Fibroblast of peridontal ligament (primary cell): ENCODE measurements around the gene TTC9C.
"Not testable (repeated sequence)": the region's sequence is repeated elsewhere in the genome, so short reads cannot be mapped to it uniquely, and the experiment has no call there.

Source experiments
- DNase-seq: peaks from one replicate; pipeline ENCODE4 v3.0.0-alpha.2; 2010; ENCODE audit errors: extremely low read depth

Gene TTC9C

GRCh38 chr11:62709247-62710000 lies 18.9 kb upstream of the TTC9C start:
- DNase-seq, result peak; percentile 98

- peak; percentile 51 for DNase-seq
These were observed 18.3 kb upstream of the TTC9C start for GRCh38 chr11:62710001-62710345.

GRCh38 chr11:62712276-62712812 lies 15.9 kb upstream of the TTC9C start:
- no peak for DNase-seq

GRCh38 chr11:62712861-62713260 lies 15.4 kb upstream of the TTC9C start:
- no peak for DNase-seq

- DNase-seq, result no peak
These were observed 14.9 kb upstream of the TTC9C start for GRCh38 chr11:62713343-62713742.

- DNase-seq, result no peak
These were observed 12.8 kb upstream of the TTC9C start for GRCh38 chr11:62715150-62716130.

GRCh38 chr11:62716206-62716605 lies 12.1 kb upstream of the TTC9C start:
- DNase-seq, result no peak

- DNase-seq, result no peak
These were observed 11.5 kb upstream of the TTC9C start for GRCh38 chr11:62716816-62717215.

GRCh38 chr11:62719302-62719978 lies 8.8 kb upstream of the TTC9C start:
- no peak for DNase-seq

GRCh38 chr11:62721994-62722393 lies 6.3 kb upstream of the TTC9C start:
- DNase-seq, result no peak

- no peak for DNase-seq
These were observed 4.1 kb upstream of the TTC9C start for GRCh38 chr11:62724171-62724570.

- no peak for DNase-seq
These were observed 2.6 kb upstream of the TTC9C start for GRCh38 chr11:62725646-62726045.

- no peak for DNase-seq
These were observed 2.0 kb upstream of the TTC9C start for GRCh38 chr11:62726156-62726914.

GRCh38 chr11:62726915-62727164 lies 1.4 kb upstream of the TTC9C start:
- no peak for DNase-seq

GRCh38 chr11:62727165-62727871 lies 968 bp upstream of the TTC9C start, which contains the start of gene HNRNPUL2:
TSS of gene HNRNPUL2 (minus strand) at chr11:62727457. CDS start at chr11:62727156, 301 bp downstream.
- peak; percentile 99 for DNase-seq

- peak; percentile 99 for DNase-seq
These were observed 465 bp upstream of the TTC9C start for GRCh38 chr11:62727872-62728170.

GRCh38 chr11:62730076-62730475 lies 1.8 kb downstream of the TTC9C start:
- DNase-seq, result not testable (repeated sequence)

- peak; percentile 54 for DNase-seq
These were observed 4.5 kb downstream of the TTC9C start for GRCh38 chr11:62732830-62733229.

- DNase-seq, result no peak
These were observed 8.9 kb downstream of the TTC9C start for GRCh38 chr11:62737196-62737595.

GRCh38 chr11:62747475-62748160 lies 19.3 kb downstream of the TTC9C start:
- DNase-seq, result no peak
